ENCODE results near the gene PITPNM2. TPM values are rescaled to one million over a fixed set of nuclear protein-coding genes. Genes with fewer than 3 reads are reported as not detected.

Gene PITPNM2
- total RNA-seq, 2 experiments from 2014 or later = 0.42 to 0.73 TPM

GRCh38 chr12:123111498-123112165 is 39.3 kb downstream of the PITPNM2 start:
- H3K4me2 ChIP-seq (ENCODE audit: low read length) = no peak overlapping the region
- H3K9me2 ChIP-seq (ENCODE audit: insufficient read depth, low read length) = no peaks in the 10 kb centered on the region
- DNase-seq (ENCODE audit: low spot score) = no peak
- no peak overlapping the region for H2AFZ ChIP-seq (ENCODE audit: low read length)
- no peak overlapping the region for H3K27ac ChIP-seq (ENCODE audit: low read depth, low read length, poor library complexity, severe bottlenecking)
- no TSS peak for BruUV-seq (replicated peaks)
- intact Hi-C loops (cut with micrococcal nuclease; ENCODE audit: unreplicated experiment) = no loop called here
- no peaks in the 10 kb centered on the region for H3K9me3 ChIP-seq (ENCODE audit: low read length)
- H3K79me2 ChIP-seq (ENCODE audit: insufficient read depth, low read depth, low read length) = no peaks in the 10 kb centered on the region
- H3K4me3 ChIP-seq (ENCODE audit: low read depth, low read length, poor library complexity, severe bottlenecking) = no peak overlapping the region
- ChIA-PET CTCF (ENCODE audit: unreplicated experiment) (no interaction called here), POLR2A (interaction anchor here (0.5 to 0.6 kb wide), 2 partner anchors 17 to 27 kb away, joined by 3 to 5 read pairs; no protein-coding TSS in a partner anchor)
- no peaks in the 10 kb centered on the region for H4K20me1 ChIP-seq (ENCODE audit: insufficient read depth, low read length)
- TF ChIP-seq EZH2phosphoT487 (IDR thresholded peaks at IDR 0.05; ENCODE audit: borderline replicate concordance, low read depth, low read length) (no peak), CTCF (conservative IDR thresholded peaks at IDR 0.05; ENCODE audit: low read length) (no peak)
- H3K36me3 ChIP-seq (ENCODE audit: insufficient read depth, low read length) = no peaks in the 10 kb centered on the region
- peaks cover 7% of the 10 kb centered on the region for H3K4me1 ChIP-seq (ENCODE audit: insufficient read depth, low read length, poor library complexity, severe bottlenecking)

DNA sequence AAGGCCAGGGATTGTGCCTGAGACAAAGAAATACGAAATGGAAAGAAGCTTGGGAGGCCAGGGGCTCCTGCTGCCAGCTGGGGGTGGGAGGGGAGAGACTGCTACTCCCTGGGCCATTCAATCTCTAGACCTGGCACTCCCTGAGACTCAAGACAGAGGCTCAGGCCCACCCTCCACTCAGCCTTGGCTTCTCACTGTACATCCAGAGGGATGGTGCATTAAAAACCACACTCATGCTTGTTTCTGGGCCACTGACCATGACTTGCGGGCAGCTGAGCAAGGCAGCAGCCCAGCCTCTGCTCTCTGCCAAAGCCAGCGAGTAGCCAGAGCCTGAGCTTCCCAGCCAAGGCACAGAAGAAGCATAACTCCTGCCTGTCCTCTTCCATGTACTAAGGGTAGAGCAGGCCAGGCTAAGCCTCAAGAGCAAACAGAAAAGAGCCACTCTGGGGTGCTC is 41.5 kb downstream of the PITPNM2 start:
- CTCF ChIA-PET (ENCODE audit: unreplicated experiment) = no interaction called here
- H3K9me3 ChIP-seq (ENCODE audit: low read length) = no peaks in the 10 kb centered on the region
- TF ChIP-seq CTCF (conservative IDR thresholded peaks at IDR 0.05; ENCODE audit: low read length) = no peak
- no peak for TF ChIP-seq EZH2phosphoT487 (IDR thresholded peaks at IDR 0.05; ENCODE audit: borderline replicate concordance, low read depth, low read length)
- no peaks in the 10 kb centered on the region for H4K20me1 ChIP-seq (ENCODE audit: insufficient read depth, low read length)
- intact Hi-C loops (cut with micrococcal nuclease; ENCODE audit: unreplicated experiment) = no loop called here
- no peak for DNase-seq (ENCODE audit: low spot score)
- no TSS peak for BruUV-seq (replicated peaks)
- no peak overlapping the region for H3K27ac ChIP-seq (ENCODE audit: low read depth, low read length, poor library complexity, severe bottlenecking)
- H3K4me1 ChIP-seq (ENCODE audit: insufficient read depth, low read length, poor library complexity, severe bottlenecking) = peaks cover 10% of the 10 kb centered on the region
- no peaks in the 10 kb centered on the region for H3K36me3 ChIP-seq (ENCODE audit: insufficient read depth, low read length)
- no peaks in the 10 kb centered on the region for H3K79me2 ChIP-seq (ENCODE audit: insufficient read depth, low read depth, low read length)
- no peaks in the 10 kb centered on the region for H3K9me2 ChIP-seq (ENCODE audit: insufficient read depth, low read length)
- H2AFZ ChIP-seq (ENCODE audit: low read length) = no peak overlapping the region
- H3K4me3 ChIP-seq (ENCODE audit: low read depth, low read length, poor library complexity, severe bottlenecking) = no peak overlapping the region
- POLR2A ChIA-PET = interaction anchor here (0.5 to 0.6 kb wide), 2 partner anchors 29 to 30 kb away, joined by 3 to 6 read pairs; no protein-coding TSS in a partner anchor
- H3K4me2 ChIP-seq (ENCODE audit: low read length) = no peak overlapping the region

- POLR2A ChIA-PET = no interaction called here
- no peak for DNase-seq (ENCODE audit: low spot score)
- H3K79me2 ChIP-seq (ENCODE audit: insufficient read depth, low read depth, low read length) = no peaks in the 10 kb centered on the region
- no peak overlapping the region for H3K4me2 ChIP-seq (ENCODE audit: low read length)
- H2AFZ ChIP-seq (ENCODE audit: low read length) = no peak overlapping the region
- intact Hi-C loops (cut with micrococcal nuclease; ENCODE audit: unreplicated experiment) = no loop called here
- no peaks in the 10 kb centered on the region for H3K9me2 ChIP-seq (ENCODE audit: insufficient read depth, low read length)
- no peaks in the 10 kb centered on the region for H3K36me3 ChIP-seq (ENCODE audit: insufficient read depth, low read length)
- TF ChIP-seq CTCF (conservative IDR thresholded peaks at IDR 0.05; ENCODE audit: low read length) (no peak), EZH2phosphoT487 (IDR thresholded peaks at IDR 0.05; ENCODE audit: borderline replicate concordance, low read depth, low read length) (no peak)
- no peaks in the 10 kb centered on the region for H3K9me3 ChIP-seq (ENCODE audit: low read length)
- no TSS peak for BruUV-seq (replicated peaks)
- CTCF ChIA-PET (ENCODE audit: unreplicated experiment) = no interaction called here
- H4K20me1 ChIP-seq (ENCODE audit: insufficient read depth, low read length) = no peaks in the 10 kb centered on the region
- no peak overlapping the region for H3K4me3 ChIP-seq (ENCODE audit: low read depth, low read length, poor library complexity, severe bottlenecking)
- H3K4me1 ChIP-seq (ENCODE audit: insufficient read depth, low read length, poor library complexity, severe bottlenecking) = peaks cover 10% of the 10 kb centered on the region
- H3K27ac ChIP-seq (ENCODE audit: low read depth, low read length, poor library complexity, severe bottlenecking) = no peak overlapping the region
Observed at GRCh38 chr12:123108682-123109066, 42.2 kb downstream of the PITPNM2 start.

All from OCI-LY7 (cell line).